ENCODE measurements around the gene IQCK.

Gene IQCK

GRCh38 chr16:19868421-19868820 is 150.3 kb downstream of the IQCK start:
- no peak for DNase-seq

GRCh38 chr16:19871721-19872120 is 153.7 kb downstream of the IQCK start:
- no peak for DNase-seq

- no peak for DNase-seq
Measured at GRCh38 chr16:19872179-19872863, 154.2 kb downstream of the IQCK start.

- no peak for DNase-seq
Measured at GRCh38 chr16:19872935-19873334, 154.9 kb downstream of the IQCK start.

- no peak for DNase-seq
Measured at GRCh38 chr16:19874026-19874425, 156.0 kb downstream of the IQCK start.

- peak; percentile 64 for DNase-seq
Measured at GRCh38 chr16:19874851-19875546, 156.9 kb downstream of the IQCK start.

GRCh38 chr16:19875900-19876299 is 157.8 kb downstream of the IQCK start:
- no peak for DNase-seq

- DNase-seq, result no peak
Measured at GRCh38 chr16:19876501-19877059, 158.5 kb downstream of the IQCK start.

GRCh38 chr16:19878757-19879156 is 160.7 kb downstream of the IQCK start:
- DNase-seq, result no peak

- peak; percentile 40 for DNase-seq
Measured at GRCh38 chr16:19879241-19879792, 161.2 kb downstream of the IQCK start.

- no peak for DNase-seq
Measured at GRCh38 chr16:19881028-19881427, 163.0 kb downstream of the IQCK start.

GRCh38 chr16:19881783-19882182 is 163.7 kb downstream of the IQCK start:
- no peak for DNase-seq

- no peak for DNase-seq
Measured at GRCh38 chr16:19882186-19882585, 164.1 kb downstream of the IQCK start.

- DNase-seq, result no peak
Measured at GRCh38 chr16:19882646-19883045, 164.6 kb downstream of the IQCK start.

- no peak for DNase-seq
Measured at GRCh38 chr16:19883296-19883965, 165.4 kb downstream of the IQCK start.

- DNase-seq, result no peak
Measured at GRCh38 chr16:19883966-19884485, 166.0 kb downstream of the IQCK start.

GRCh38 chr16:19884611-19885450 is 166.8 kb downstream of the IQCK start, which contains the start of gene GPRC5B:
GPRC5B (minus strand) TSS chr16:19884848; CDS start chr16:19872845, 12,003 bp downstream.
- DNase-seq, result peak; percentile 35

- DNase-seq, result no peak
Measured at GRCh38 chr16:19885451-19886072, 167.5 kb downstream of the IQCK start.

- peak; percentile 42 for DNase-seq
Measured at GRCh38 chr16:19886073-19886941, 168.2 kb downstream of the IQCK start.

GRCh38 chr16:19888834-19889233 is 170.8 kb downstream of the IQCK start:
- DNase-seq, result no peak

GRCh38 chr16:19890901-19891300 is 172.8 kb downstream of the IQCK start:
- no peak for DNase-seq
